Kidney (tissue), 14 donors: ENCODE data around the gene CYBA. TPM values are rescaled to one million over a fixed set of nuclear protein-coding genes. Genes with fewer than 3 reads are reported as not detected.

ENCODE experiments used
- DNase-seq, 5 donors: peaks; one replicate each; pipeline ENCODE4 v3.0.0-alpha.2; 2013 to 2020
- FAIRE-seq: peaks from 2 replicates; lab custom pipeline; 2012; peaks lifted over from hg19 to GRCh38; lab: Jason Lieb, UNC
- H3K27ac ChIP-seq, 2 donors: one replicate each; pipeline ENCODE4 v1.7.0; 2013; ENCODE audit warnings: low read depth in 2 of 2, low read length in 2 of 2, inconsistent platforms in 1 of 2
- H3K27me3 ChIP-seq: one replicate; pipeline ENCODE4 v1.7.1; 2013; ENCODE audit warnings: low read length, inconsistent platforms; ENCODE audit not compliant: control insufficient read depth, insufficient read depth
- H3K36me3 ChIP-seq, 3 donors: one replicate each; pipeline versions ENCODE4 v1.7.0 to v1.7.1; 2013; ENCODE audit warnings: low read length in 3 of 3, control low read depth in 1 of 3, inconsistent platforms in 1 of 3; ENCODE audit not compliant: insufficient read depth in 3 of 3, control insufficient read depth in 2 of 3
- H3K4me1 ChIP-seq, 3 donors: one replicate each; pipeline versions ENCODE4 v1.7.0 to v1.7.1; 2013; ENCODE audit warnings: low read length in 3 of 3, inconsistent platforms in 1 of 3, low read depth in 1 of 3; ENCODE audit not compliant: control insufficient read depth in 2 of 3, insufficient read depth in 2 of 3
- H3K4me3 ChIP-seq, 3 donors: one replicate each; pipeline versions ENCODE4 v1.7.0 to v1.8.1; 2013; ENCODE audit warnings: low read length in 3 of 3, control low read depth in 1 of 3, inconsistent platforms in 1 of 3
- H3K9ac ChIP-seq, 3 donors: one replicate each; pipeline versions ENCODE4 v1.7.0 to v1.7.1; 2013; ENCODE audit warnings: low read length in 3 of 3, control low read depth in 1 of 3, inconsistent platforms in 1 of 3
- H3K9me3 ChIP-seq, 3 donors: one replicate each; pipeline versions ENCODE4 v1.7.0 to v1.7.1; 2013; ENCODE audit warnings: low read length in 3 of 3, control low read depth in 1 of 3, inconsistent platforms in 1 of 3; ENCODE audit not compliant: control insufficient read depth in 2 of 3, insufficient read depth in 1 of 3
- intact Hi-C: fragments of 100-400 bp; cut with DNase I; formaldehyde crosslinking; loops from one replicate; pipeline ENCODE4 v1.11.1; 2022
- polyA plus RNA-seq: library from polyadenylated mRNA; stranded (reverse); fragments of 350-450 nt; fragmentation: Illumina TruSeq; extraction: RNeasy Lipid Tissue Mini Kit (QIAGEN cat#74804); gene quantifications from one replicate; pipeline ENCODE4 v1.2.3, GENCODE V29; 2014; ENCODE audit warnings: low read depth, low replicate concordance; ENCODE audit not compliant: insufficient read depth
- total RNA-seq: library from RNA; stranded (reverse); fragmentation: NEBNext Ultra II Directional; extraction: Animal tissue kit (Norgen Biotek cat#: 25700); gene quantifications from one replicate; pipeline ENCODE4 v1.2.1, GENCODE V29; 2021
- TF ChIP-seq, protein P1 (sequence below): IDR thresholded peaks from 3 replicates; pipeline ENCODE4 v1.5.1; 2012; ENCODE audit warnings: mild to moderate bottlenecking, moderate library complexity, borderline replicate concordance; ENCODE audit not compliant: insufficient read depth; ENCODE audit errors: extremely low read depth
- donor health status: control.
- donor health status: control.
- donor health status: control.
- donor health status: control.
- donor health status: control.
- donor health status: DM: yes; HTN: yes; CAD: no.
- donor health status: Normal renal cell carcinoma (clear cell type).

The CYBA gene
- total and polyA plus RNA-seq, 2 donors from 2014 or later, result 263 to 395 TPM

DNA sequence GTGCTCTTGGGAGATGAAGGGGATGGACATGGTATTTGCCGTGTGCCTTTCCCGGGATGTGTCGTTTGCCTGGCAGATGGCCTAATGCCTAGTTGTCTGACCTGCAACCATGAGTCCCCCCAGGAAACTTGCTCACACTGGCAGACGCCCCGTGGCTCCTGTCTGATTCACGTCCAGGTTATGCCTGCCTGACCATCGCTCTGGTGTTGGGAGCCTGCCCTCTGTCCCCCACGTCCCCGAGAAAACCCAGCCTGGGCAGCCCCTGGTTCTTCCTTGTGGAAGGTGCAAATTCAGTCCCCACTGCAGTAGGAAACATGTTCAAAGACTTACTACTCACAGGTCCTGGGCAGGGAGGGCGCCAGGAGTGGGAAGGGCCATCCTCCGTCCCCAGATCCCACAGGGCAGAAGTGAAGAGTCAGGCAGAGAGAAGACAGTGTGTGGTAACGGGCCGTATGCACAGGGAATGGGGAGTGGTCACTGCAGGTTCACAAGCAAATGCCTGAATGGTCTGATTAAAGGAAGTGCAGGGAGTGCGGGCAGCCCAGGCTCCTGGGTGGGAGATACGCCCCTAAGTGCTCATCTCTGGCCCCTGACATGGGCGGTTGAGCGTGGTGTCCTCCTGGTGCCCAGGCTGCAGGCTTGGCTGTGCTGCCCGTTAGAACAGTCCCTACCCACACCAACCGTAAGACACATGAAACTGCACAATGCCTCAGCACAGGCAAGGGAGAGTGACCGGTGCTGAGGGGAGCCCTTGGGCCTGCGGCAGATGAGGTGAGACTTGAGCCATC is 39.7 kb upstream of the CYBA start:
- no peak overlapping the region for H3K27ac ChIP-seq
- no peak overlapping the region for H3K4me3 ChIP-seq
- intact Hi-C loops, result no loop called here
- H3K36me3 ChIP-seq, result no peaks in the 10 kb centered on the region
- peaks cover 0 to 4% (median 0%) of the 10 kb centered on the region in 3 donors for H3K4me1 ChIP-seq
- DNase-seq, result peak in 1 of 5 donors; percentile 64
- no peak overlapping the region for H3K9ac ChIP-seq
- FAIRE-seq, result no peak
- peaks cover 2% of the 10 kb centered on the region for H3K27me3 ChIP-seq
- H3K9me3 ChIP-seq, result no peaks in the 10 kb centered on the region
- TF ChIP-seq, protein P1, sequence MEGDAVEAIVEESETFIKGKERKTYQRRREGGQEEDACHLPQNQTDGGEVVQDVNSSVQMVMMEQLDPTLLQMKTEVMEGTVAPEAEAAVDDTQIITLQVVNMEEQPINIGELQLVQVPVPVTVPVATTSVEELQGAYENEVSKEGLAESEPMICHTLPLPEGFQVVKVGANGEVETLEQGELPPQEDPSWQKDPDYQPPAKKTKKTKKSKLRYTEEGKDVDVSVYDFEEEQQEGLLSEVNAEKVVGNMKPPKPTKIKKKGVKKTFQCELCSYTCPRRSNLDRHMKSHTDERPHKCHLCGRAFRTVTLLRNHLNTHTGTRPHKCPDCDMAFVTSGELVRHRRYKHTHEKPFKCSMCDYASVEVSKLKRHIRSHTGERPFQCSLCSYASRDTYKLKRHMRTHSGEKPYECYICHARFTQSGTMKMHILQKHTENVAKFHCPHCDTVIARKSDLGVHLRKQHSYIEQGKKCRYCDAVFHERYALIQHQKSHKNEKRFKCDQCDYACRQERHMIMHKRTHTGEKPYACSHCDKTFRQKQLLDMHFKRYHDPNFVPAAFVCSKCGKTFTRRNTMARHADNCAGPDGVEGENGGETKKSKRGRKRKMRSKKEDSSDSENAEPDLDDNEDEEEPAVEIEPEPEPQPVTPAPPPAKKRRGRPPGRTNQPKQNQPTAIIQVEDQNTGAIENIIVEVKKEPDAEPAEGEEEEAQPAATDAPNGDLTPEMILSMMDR, result no peak

- Histone ChIP-seq H3K4me3 (no peak overlapping the region), H3K36me3 (no peaks in the 10 kb centered on the region), H3K27me3 (peaks cover 8% of the 10 kb centered on the region), H3K4me1 (peaks cover 0 to 4% (median 0%) of the 10 kb centered on the region in 3 donors), H3K27ac (no peak overlapping the region), H3K9me3 (no peaks in the 10 kb centered on the region), H3K9ac (no peak overlapping the region)
- intact Hi-C loops, result no loop called here
- DNase-seq, result peak in 1 of 5 donors; percentile 71
- no peak for FAIRE-seq
- TF ChIP-seq, protein P1, result no peak
Observed at GRCh38 chr16:88688013-88688778, 37.3 kb upstream of the CYBA start.

DNA sequence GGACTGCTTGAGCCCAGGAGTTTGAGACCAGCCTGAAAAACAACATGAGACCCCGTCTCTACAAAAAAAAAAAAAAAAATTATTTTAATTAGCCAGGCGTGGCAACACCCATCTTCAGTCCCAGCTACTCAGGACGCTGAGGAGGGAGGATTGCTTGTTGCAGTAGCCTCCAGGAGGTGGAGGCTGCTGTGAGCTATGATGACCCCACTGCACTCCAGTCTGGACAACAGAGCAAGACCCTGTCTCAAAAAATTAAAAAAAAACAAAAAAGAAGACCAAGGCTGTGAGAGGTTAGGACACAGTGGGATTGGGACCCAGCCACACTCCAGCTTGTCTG is 36.8 kb upstream of the CYBA start:
- no peaks in the 10 kb centered on the region for H3K9me3 ChIP-seq
- H3K27ac ChIP-seq, result no peak overlapping the region
- TF ChIP-seq, protein P1, result no peak
- peaks cover 0 to 4% (median 0%) of the 10 kb centered on the region in 3 donors for H3K4me1 ChIP-seq
- H3K27me3 ChIP-seq, result peaks cover 8% of the 10 kb centered on the region
- H3K9ac ChIP-seq, result no peak overlapping the region
- H3K36me3 ChIP-seq, result no peaks in the 10 kb centered on the region
- no peak for DNase-seq
- H3K4me3 ChIP-seq, result no peak overlapping the region
- FAIRE-seq, result no peak
- intact Hi-C loops, result no loop called here
